ENCODE measurements around the gene PTPN11.

DNA sequence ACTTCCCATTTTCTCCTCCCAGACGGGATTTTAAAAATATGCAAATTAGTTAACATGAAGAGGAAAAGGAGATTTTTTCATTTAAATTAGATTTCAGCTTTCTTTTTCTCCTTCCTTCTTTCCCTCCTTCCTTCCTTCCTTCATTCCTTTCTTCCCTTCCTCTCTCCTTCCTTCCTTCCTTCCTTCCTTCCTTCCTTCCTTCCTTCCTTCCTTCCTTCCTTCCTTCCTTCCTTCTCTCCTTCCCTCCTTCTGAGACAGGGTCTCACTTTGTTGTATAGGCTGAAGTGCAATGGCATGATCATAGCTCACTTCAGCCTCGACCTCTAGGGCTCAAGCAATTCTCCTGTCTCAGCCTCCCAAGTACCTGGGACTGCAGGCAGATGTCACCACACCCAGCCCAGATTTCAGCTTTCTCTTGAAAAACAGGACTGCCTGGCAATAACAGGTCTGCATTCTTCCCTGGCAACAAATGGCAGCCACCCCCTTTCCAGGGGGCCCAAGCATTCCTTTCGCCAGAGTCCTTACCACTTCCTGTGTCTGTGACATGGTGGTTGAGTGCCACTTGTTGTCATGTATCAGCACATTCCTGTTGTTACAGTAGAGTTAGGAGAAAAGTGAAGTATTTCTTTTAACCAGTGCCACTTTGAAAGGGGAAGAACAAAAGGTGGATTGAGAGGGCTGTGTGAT lies 119.1 kb downstream of the PTPN11 start:
- TF ChIP-seq, protein P1, sequence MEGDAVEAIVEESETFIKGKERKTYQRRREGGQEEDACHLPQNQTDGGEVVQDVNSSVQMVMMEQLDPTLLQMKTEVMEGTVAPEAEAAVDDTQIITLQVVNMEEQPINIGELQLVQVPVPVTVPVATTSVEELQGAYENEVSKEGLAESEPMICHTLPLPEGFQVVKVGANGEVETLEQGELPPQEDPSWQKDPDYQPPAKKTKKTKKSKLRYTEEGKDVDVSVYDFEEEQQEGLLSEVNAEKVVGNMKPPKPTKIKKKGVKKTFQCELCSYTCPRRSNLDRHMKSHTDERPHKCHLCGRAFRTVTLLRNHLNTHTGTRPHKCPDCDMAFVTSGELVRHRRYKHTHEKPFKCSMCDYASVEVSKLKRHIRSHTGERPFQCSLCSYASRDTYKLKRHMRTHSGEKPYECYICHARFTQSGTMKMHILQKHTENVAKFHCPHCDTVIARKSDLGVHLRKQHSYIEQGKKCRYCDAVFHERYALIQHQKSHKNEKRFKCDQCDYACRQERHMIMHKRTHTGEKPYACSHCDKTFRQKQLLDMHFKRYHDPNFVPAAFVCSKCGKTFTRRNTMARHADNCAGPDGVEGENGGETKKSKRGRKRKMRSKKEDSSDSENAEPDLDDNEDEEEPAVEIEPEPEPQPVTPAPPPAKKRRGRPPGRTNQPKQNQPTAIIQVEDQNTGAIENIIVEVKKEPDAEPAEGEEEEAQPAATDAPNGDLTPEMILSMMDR (optimal IDR thresholded peaks at IDR 0.05 in 1 of 3, IDR thresholded peaks at IDR 0.05 in 1 of 3, conservative IDR thresholded peaks at IDR 0.05 in 1 of 3; ENCODE audit: extremely low read depth in 1 of 3, insufficient read depth in 2 of 3, low read length in 3 of 3), result no peak
- no peak for TF ChIP-seq EZH2 (IDR thresholded peaks at IDR 0.05; ENCODE audit: low read length)
